DMS53 treated with DMSO at 0.1 percent for 48 hours (cell line): Measurements from ENCODE around the gene ESR1.
A peak's percentile ranks its signal among the peaks of the same experiment; 100 is the strongest.
"Not testable (repeated sequence)": the region's sequence is repeated elsewhere in the genome, so short reads cannot be mapped to it uniquely, and the experiment has no call there.

Source experiments
- DNase-seq: peaks from one replicate; lab custom pipeline; 2025; ENCODE audit not compliant: unreplicated experiment; lab: John Stamatoyannopoulos, UW

Gene ESR1

GRCh38 chr6:152050451-152051195 is 243.1 kb downstream of the ESR1 start:
- DNase-seq: no peak

GRCh38 chr6:152052061-152052460 is 244.6 kb downstream of the ESR1 start:
- DNase-seq: no peak

- no peak for DNase-seq
Measured at GRCh38 chr6:152053332-152053731, 245.8 kb downstream of the ESR1 start.

GRCh38 chr6:152054441-152054840 is 247.0 kb downstream of the ESR1 start:
- peak; percentile 41 for DNase-seq

- no peak for DNase-seq
Measured at GRCh38 chr6:152055517-152055916, 248.0 kb downstream of the ESR1 start.

- DNase-seq: no peak
Measured at GRCh38 chr6:152057832-152058498, 250.5 kb downstream of the ESR1 start.

GRCh38 chr6:152059909-152060308 is 252.4 kb downstream of the ESR1 start:
- no peak for DNase-seq

GRCh38 chr6:152062476-152062875 is 255.0 kb downstream of the ESR1 start:
- no peak for DNase-seq

GRCh38 chr6:152063170-152063921 is 255.9 kb downstream of the ESR1 start:
- DNase-seq: no peak

GRCh38 chr6:152068622-152069261 is 261.3 kb downstream of the ESR1 start:
- no peak for DNase-seq

- no peak for DNase-seq
Measured at GRCh38 chr6:152070556-152070955, 263.1 kb downstream of the ESR1 start.

- no peak for DNase-seq
Measured at GRCh38 chr6:152071318-152071717, 263.8 kb downstream of the ESR1 start.

GRCh38 chr6:152071843-152072242 is 264.4 kb downstream of the ESR1 start:
- no peak for DNase-seq

GRCh38 chr6:152076242-152076641 is 268.8 kb downstream of the ESR1 start:
- DNase-seq: not testable (repeated sequence)

GRCh38 chr6:152078001-152078400 is 270.5 kb downstream of the ESR1 start:
- DNase-seq: no peak

GRCh38 chr6:152078804-152079203 is 271.3 kb downstream of the ESR1 start:
- DNase-seq: no peak

GRCh38 chr6:152085451-152085921 is 278.0 kb downstream of the ESR1 start:
- peak; percentile 14 for DNase-seq

GRCh38 chr6:152086223-152086873 is 278.9 kb downstream of the ESR1 start:
- DNase-seq: no peak

GRCh38 chr6:152087096-152087495 is 279.6 kb downstream of the ESR1 start:
- DNase-seq: no peak

GRCh38 chr6:152087701-152088100 is 280.2 kb downstream of the ESR1 start:
- no peak for DNase-seq

- no peak for DNase-seq
Measured at GRCh38 chr6:152089992-152090391, 282.5 kb downstream of the ESR1 start.
